Liver (tissue), 9 donors: Measurements from ENCODE around the gene SCIMP. TPM values are rescaled to one million over a fixed set of nuclear protein-coding genes. Genes with fewer than 3 reads are reported as not detected.

Experiments used
- DNase-seq: peaks from one replicate; pipeline ENCODE4 v3.0.0-alpha.2; 2017; ENCODE audit warnings: low spot score
- H3K27ac ChIP-seq, 2 donors: one replicate each; pipeline ENCODE4 v1.7.0; 2013; ENCODE audit warnings: inconsistent platforms in 2 of 2, low read length in 2 of 2, control low read depth in 1 of 2, low read depth in 1 of 2, mild to moderate bottlenecking in 1 of 2
- H3K27me3 ChIP-seq, 4 donors: one replicate each; pipeline versions ENCODE4 v1.6.1 to v1.7.0; 2013; ENCODE audit warnings: low read length in 3 of 4, inconsistent platforms in 1 of 4, mild to moderate bottlenecking in 1 of 4, moderate library complexity in 1 of 4; ENCODE audit not compliant: control insufficient read depth in 4 of 4, insufficient read depth in 4 of 4
- H3K36me3 ChIP-seq, 4 donors: one replicate each; pipeline versions ENCODE4 v1.6.1 to v1.7.0; 2013; ENCODE audit warnings: low read length in 3 of 4, mild to moderate bottlenecking in 3 of 4, low read depth in 1 of 4, moderate library complexity in 1 of 4; ENCODE audit not compliant: control insufficient read depth in 4 of 4, insufficient read depth in 3 of 4
- H3K4me1 ChIP-seq, 4 donors: one replicate each; pipeline versions ENCODE4 v1.6.1 to v1.7.0; 2013; ENCODE audit warnings: low read length in 3 of 4, mild to moderate bottlenecking in 3 of 4, moderate library complexity in 1 of 4; ENCODE audit not compliant: control insufficient read depth in 4 of 4, insufficient read depth in 4 of 4
- H3K4me3 ChIP-seq, 3 donors: one replicate each; pipeline versions ENCODE4 v1.6.1 to v1.7.0; 2013; ENCODE audit warnings: low read length in 3 of 3, control low read depth in 1 of 3, low read depth in 1 of 3, mild to moderate bottlenecking in 1 of 3
- H3K9ac ChIP-seq, 2 donors: one replicate each; pipeline ENCODE4 v1.7.0; 2013; ENCODE audit warnings: low read length in 2 of 2, mild to moderate bottlenecking in 2 of 2, moderate library complexity in 2 of 2, control low read depth in 1 of 2, low read depth in 1 of 2
- H3K9me3 ChIP-seq, 4 donors: one replicate each; pipeline versions ENCODE4 v1.6.1 to v1.7.0; 2013; ENCODE audit warnings: low read length in 3 of 4; ENCODE audit not compliant: control insufficient read depth in 4 of 4
- CTCF ChIP-seq: fragments of 150-350 bp; IDR thresholded peaks from 2 replicates; pipeline ENCODE4 v1.5.1; 2017; ENCODE audit warnings: improper control_type of control experiment, low read depth, low read length; ENCODE audit not compliant: missing input control
- EGR1 ChIP-seq, 2 donors: IDR thresholded peaks; 2 replicates each; pipeline ENCODE4 v1.6.1; 2016 to 2018; ENCODE audit warnings: antibody characterized with exemption in 2 of 2, low read depth in 2 of 2
- FOXA1 ChIP-seq: IDR thresholded peaks from 2 replicates; pipeline ENCODE4 v1.6.1; 2016; ENCODE audit warnings: antibody characterized with exemption
- FOXA2 ChIP-seq: IDR thresholded peaks from 2 replicates; pipeline ENCODE4 v1.6.1; 2016; ENCODE audit warnings: antibody characterized with exemption
- GABPA ChIP-seq, 2 donors: IDR thresholded peaks in 1 of 2; conservative IDR thresholded peaks in 1 of 2; 2 replicates each; pipeline ENCODE4 v1.6.1; 2016; ENCODE audit warnings: antibody characterized with exemption in 2 of 2, mild to moderate bottlenecking in 1 of 2, moderate library complexity in 1 of 2
- HNF4A ChIP-seq, 2 donors: conservative IDR thresholded peaks; 2 replicates each; pipeline ENCODE4 v1.6.1; 2016; ENCODE audit warnings: antibody characterized with exemption in 2 of 2, mild to moderate bottlenecking in 2 of 2
- HNF4G ChIP-seq: IDR thresholded peaks from 2 replicates; pipeline ENCODE4 v1.6.1; 2016; ENCODE audit warnings: antibody characterized with exemption
- JUND ChIP-seq, 2 donors: IDR thresholded peaks; 2 replicates each; pipeline ENCODE4 v1.6.1; 2016; ENCODE audit warnings: antibody characterized with exemption in 2 of 2
- MAX ChIP-seq: IDR thresholded peaks from 2 replicates; pipeline ENCODE4 v1.6.1; 2016; ENCODE audit warnings: antibody characterized with exemption
- NR2F2 ChIP-seq: IDR thresholded peaks from 2 replicates; pipeline ENCODE4 v1.6.1; 2016; ENCODE audit warnings: antibody characterized with exemption
- RAD21 ChIP-seq, 2 donors: IDR thresholded peaks; 2 replicates each; pipeline ENCODE4 v1.6.1; 2016; ENCODE audit warnings: antibody characterized with exemption in 2 of 2, mild to moderate bottlenecking in 2 of 2
- RXRA ChIP-seq, 2 donors: IDR thresholded peaks; 2 replicates each; pipeline ENCODE4 v1.6.1; 2017 to 2018; ENCODE audit warnings: antibody characterized with exemption in 2 of 2, mild to moderate bottlenecking in 1 of 2
- TAF1 ChIP-seq: conservative IDR thresholded peaks from 2 replicates; pipeline ENCODE4 v1.6.1; 2016; ENCODE audit warnings: antibody characterized with exemption, mild to moderate bottlenecking
- YY1 ChIP-seq: IDR thresholded peaks from 2 replicates; pipeline ENCODE4 v1.6.1; 2016; ENCODE audit warnings: antibody characterized with exemption, mild to moderate bottlenecking
- WGBS: extraction: QIAGEN DNeasy Blood & Tissue Kit; methylation state at CpG from one replicate; pipeline ENCODE4 v1.1.7; 2013; 5-methylcytosine and 5-hydroxymethylcytosine counted together
- polyA plus RNA-seq, 2 donors: library from polyadenylated mRNA; stranded (reverse) in 1 of 2; unstranded in 1 of 2; fragments of 200-250 nt in 1 of 2; fragments of >200 nt in 1 of 2; fragmentation: Nextera tagmentation in 1 of 2; extraction: Ambion mirVana in 1 of 2; gene quantifications; one replicate each; pipeline versions ENCODE4 v1.2.1 to v1.2.3, GENCODE V29; 2013 to 2015
- total RNA-seq, 2 donors: library from RNA; depleted of rRNA; stranded (reverse); fragments of >200 nt; gene quantifications; one replicate each; pipeline ENCODE4 v1.2.3, GENCODE V29; 2014
- TF ChIP-seq, protein P1 (sequence below): IDR thresholded peaks from 2 replicates; pipeline ENCODE4 v1.6.1; 2016; ENCODE audit warnings: antibody characterized with exemption
- TF ChIP-seq, protein P2 (sequence below): IDR thresholded peaks from 2 replicates; pipeline ENCODE4 v1.6.1; 2016; ENCODE audit warnings: antibody characterized with exemption, mild to moderate bottlenecking
- TF ChIP-seq, protein P3 (sequence below): IDR thresholded peaks from 2 replicates; pipeline ENCODE4 v1.6.1; 2016; ENCODE audit warnings: antibody characterized with exemption
- donor health status: healthy.
- donor health status: healthy.
- donor health status: healthy.
- donor health status: healthy.
- donor health status: healthy.

Gene SCIMP
- total and polyA plus RNA-seq, 4 donors: 3.0 to 5.7 (median 3.5) TPM

GRCh38 chr17:5269241-5269960 is 34.7 kb upstream of the SCIMP start:
- no peak overlapping the region for H3K27ac ChIP-seq
- 92% methylated on average over 4 of the region's 4 CpGs for WGBS
- H3K36me3 ChIP-seq: no peaks in the 10 kb centered on the region
- H3K4me3 ChIP-seq: no peak overlapping the region
- TF ChIP-seq HNF4G (no peak), FOXA2 (no peak)
- H3K9me3 ChIP-seq: no peaks in the 10 kb centered on the region
- no peaks in the 10 kb centered on the region for H3K27me3 ChIP-seq
- no peak overlapping the region for H3K9ac ChIP-seq
- no peak for DNase-seq
- H3K4me1 ChIP-seq: no peaks in the 10 kb centered on the region

DNA sequence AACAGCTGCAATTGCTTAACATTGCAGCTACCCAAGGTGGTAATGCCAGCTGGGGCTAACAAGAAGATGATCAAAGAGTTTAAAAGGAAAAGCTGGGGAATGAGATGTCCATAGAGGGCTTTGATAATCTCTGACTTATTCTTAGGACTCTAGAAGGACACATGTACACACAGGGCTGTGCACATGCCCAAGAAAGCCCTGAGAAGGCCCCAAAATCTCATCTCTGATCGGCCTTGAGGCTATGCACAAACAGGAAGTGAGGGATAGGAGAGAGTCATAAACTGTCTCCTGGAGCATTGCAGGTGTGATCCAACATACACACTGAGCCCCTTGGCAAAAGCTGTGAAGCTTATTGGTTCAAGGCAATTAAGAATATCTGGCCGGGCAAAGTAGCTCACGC is 30.2 kb upstream of the SCIMP start:
- Histone ChIP-seq H3K9ac (no peak overlapping the region), H3K9me3 (no peaks in the 10 kb centered on the region), H3K36me3 (no peaks in the 10 kb centered on the region), H3K27ac (no peak overlapping the region), H3K4me1 (no peaks in the 10 kb centered on the region), H3K4me3 (no peak overlapping the region), H3K27me3 (no peaks in the 10 kb centered on the region)
- TF ChIP-seq, protein P1, sequence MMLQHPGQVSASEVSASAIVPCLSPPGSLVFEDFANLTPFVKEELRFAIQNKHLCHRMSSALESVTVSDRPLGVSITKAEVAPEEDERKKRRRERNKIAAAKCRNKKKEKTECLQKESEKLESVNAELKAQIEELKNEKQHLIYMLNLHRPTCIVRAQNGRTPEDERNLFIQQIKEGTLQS: no peak
- no peak for TF ChIP-seq FOXA1
- no peak for TF ChIP-seq RAD21 (IDR thresholded peaks at IDR 0.05)
- no peak for TF ChIP-seq RXRA (IDR thresholded peaks at IDR 0.05)
- TF ChIP-seq YY1: no peak
- TF ChIP-seq JUND (IDR thresholded peaks at IDR 0.05): no peak
- TF ChIP-seq, protein P2, sequence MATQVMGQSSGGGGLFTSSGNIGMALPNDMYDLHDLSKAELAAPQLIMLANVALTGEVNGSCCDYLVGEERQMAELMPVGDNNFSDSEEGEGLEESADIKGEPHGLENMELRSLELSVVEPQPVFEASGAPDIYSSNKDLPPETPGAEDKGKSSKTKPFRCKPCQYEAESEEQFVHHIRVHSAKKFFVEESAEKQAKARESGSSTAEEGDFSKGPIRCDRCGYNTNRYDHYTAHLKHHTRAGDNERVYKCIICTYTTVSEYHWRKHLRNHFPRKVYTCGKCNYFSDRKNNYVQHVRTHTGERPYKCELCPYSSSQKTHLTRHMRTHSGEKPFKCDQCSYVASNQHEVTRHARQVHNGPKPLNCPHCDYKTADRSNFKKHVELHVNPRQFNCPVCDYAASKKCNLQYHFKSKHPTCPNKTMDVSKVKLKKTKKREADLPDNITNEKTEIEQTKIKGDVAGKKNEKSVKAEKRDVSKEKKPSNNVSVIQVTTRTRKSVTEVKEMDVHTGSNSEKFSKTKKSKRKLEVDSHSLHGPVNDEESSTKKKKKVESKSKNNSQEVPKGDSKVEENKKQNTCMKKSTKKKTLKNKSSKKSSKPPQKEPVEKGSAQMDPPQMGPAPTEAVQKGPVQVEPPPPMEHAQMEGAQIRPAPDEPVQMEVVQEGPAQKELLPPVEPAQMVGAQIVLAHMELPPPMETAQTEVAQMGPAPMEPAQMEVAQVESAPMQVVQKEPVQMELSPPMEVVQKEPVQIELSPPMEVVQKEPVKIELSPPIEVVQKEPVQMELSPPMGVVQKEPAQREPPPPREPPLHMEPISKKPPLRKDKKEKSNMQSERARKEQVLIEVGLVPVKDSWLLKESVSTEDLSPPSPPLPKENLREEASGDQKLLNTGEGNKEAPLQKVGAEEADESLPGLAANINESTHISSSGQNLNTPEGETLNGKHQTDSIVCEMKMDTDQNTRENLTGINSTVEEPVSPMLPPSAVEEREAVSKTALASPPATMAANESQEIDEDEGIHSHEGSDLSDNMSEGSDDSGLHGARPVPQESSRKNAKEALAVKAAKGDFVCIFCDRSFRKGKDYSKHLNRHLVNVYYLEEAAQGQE: no peak
- no peak for TF ChIP-seq CTCF
- no peak for TF ChIP-seq GABPA (IDR thresholded peaks at IDR 0.05 in 1 of 2, conservative IDR thresholded peaks at IDR 0.05 in 1 of 2)
- no peak for TF ChIP-seq MAX
- no peak for TF ChIP-seq FOXA2
- TF ChIP-seq, protein P3, sequence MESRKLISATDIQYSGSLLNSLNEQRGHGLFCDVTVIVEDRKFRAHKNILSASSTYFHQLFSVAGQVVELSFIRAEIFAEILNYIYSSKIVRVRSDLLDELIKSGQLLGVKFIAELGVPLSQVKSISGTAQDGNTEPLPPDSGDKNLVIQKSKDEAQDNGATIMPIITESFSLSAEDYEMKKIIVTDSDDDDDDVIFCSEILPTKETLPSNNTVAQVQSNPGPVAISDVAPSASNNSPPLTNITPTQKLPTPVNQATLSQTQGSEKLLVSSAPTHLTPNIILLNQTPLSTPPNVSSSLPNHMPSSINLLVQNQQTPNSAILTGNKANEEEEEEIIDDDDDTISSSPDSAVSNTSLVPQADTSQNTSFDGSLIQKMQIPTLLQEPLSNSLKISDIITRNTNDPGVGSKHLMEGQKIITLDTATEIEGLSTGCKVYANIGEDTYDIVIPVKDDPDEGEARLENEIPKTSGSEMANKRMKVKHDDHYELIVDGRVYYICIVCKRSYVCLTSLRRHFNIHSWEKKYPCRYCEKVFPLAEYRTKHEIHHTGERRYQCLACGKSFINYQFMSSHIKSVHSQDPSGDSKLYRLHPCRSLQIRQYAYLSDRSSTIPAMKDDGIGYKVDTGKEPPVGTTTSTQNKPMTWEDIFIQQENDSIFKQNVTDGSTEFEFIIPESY: no peak
- no peak for TF ChIP-seq HNF4A (conservative IDR thresholded peaks at IDR 0.05)
- TF ChIP-seq NR2F2: no peak
- no peak for TF ChIP-seq EGR1 (IDR thresholded peaks at IDR 0.05; ENCODE audit: low read depth in 2 of 2)
- TF ChIP-seq TAF1: no peak
- DNase-seq: no peak
- WGBS: 70% methylated on average over 3 of the region's 3 CpGs
